Choroid plexus epithelial cell (primary cell): ENCODE measurements around the gene CCDC124.
A peak's percentile ranks its signal among the peaks of the same experiment; 100 is the strongest.

ENCODE experiments used
- DNase-seq: peaks from one replicate; pipeline ENCODE4 v3.0.0-alpha.2; 2010; ENCODE audit warnings: low read depth
- H3K4me3 ChIP-seq: 2 replicates; pipeline ENCODE4 v1.5.1; 2011; ENCODE audit warnings: low read depth, mild to moderate bottlenecking, control low read depth, low read length, moderate library complexity
- CTCF ChIP-seq: conservative IDR thresholded peaks from 2 replicates; pipeline ENCODE4 v1.5.1; 2011; ENCODE audit warnings: low read depth, mild to moderate bottlenecking, control low read depth, inconsistent platforms, low read length, moderate library complexity

Gene CCDC124

GRCh38 chr19:17957149-17957849 lies 24.5 kb downstream of the CCDC124 start:
- no peak overlapping the region for H3K4me3 ChIP-seq
- DNase-seq: no peak
- TF ChIP-seq CTCF: no peak

GRCh38 chr19:17957885-17958284 lies 25.1 kb downstream of the CCDC124 start:
- no peak for TF ChIP-seq CTCF
- no peak overlapping the region for H3K4me3 ChIP-seq
- DNase-seq: no peak

- DNase-seq: peak; percentile 13
- no peak overlapping the region for H3K4me3 ChIP-seq
- no peak for TF ChIP-seq CTCF
These were observed 31.3 kb downstream of the CCDC124 start for GRCh38 chr19:17963936-17964691.

GRCh38 chr19:17965370-17966128 lies 32.7 kb downstream of the CCDC124 start:
- no peak overlapping the region for H3K4me3 ChIP-seq
- DNase-seq: no peak
- TF ChIP-seq CTCF: no peak

- no peak for DNase-seq
- H3K4me3 ChIP-seq: no peak overlapping the region
- TF ChIP-seq CTCF: no peak
These were observed 33.3 kb downstream of the CCDC124 start for GRCh38 chr19:17966129-17966483.

GRCh38 chr19:17966550-17967256 lies 33.9 kb downstream of the CCDC124 start, which contains the start of gene KCNN1:
Gene KCNN1, plus strand, starts transcription at chr19:17967107. Its CDS starts 6,782 bp downstream, at chr19:17973889.
- DNase-seq: no peak
- no peak within 1 kb of the TSS for H3K4me3 ChIP-seq
- TF ChIP-seq CTCF: no peak
